Measurements from ENCODE around the gene FOXP2. TPM values are rescaled to one million over a fixed set of nuclear protein-coding genes. Genes with fewer than 3 reads are reported as not detected.

The FOXP2 gene
- total and polyA plus RNA-seq, 2 of the 13 experiments (the other 11 are each of a cell fraction or from before 2014, with no cell fraction given): 0.90 TPM; not detected in 1

GRCh38 chr7:114623146-114623545 lies 208.5 kb downstream of the FOXP2 start:
- ChIA-PET POLR2A (no interaction called here), CTCF (ENCODE audit: low intra/inter-chr PET ratio, low total read pairs) (no interaction called here)
- 0% methylated on average over 2 of the region's 2 CpGs for WGBS (ENCODE audit: low lambda C conversion rate)
- H2AFZ ChIP-seq (ENCODE audit: low read length): no peak overlapping the region
- FAIRE-seq: no peak
- intact Hi-C loops (cut with micrococcal nuclease; ENCODE audit: unreplicated experiment): no loop called here
- ATAC-seq: no peak
- in situ Hi-C loops (cut with HindIII; ENCODE audit: extremely low pct_ligation_motif_present, low pct_unique_long_range_greater_than_20kb): no loop called here
- no peaks in the 10 kb centered on the region for H3K36me3 ChIP-seq (replicated peaks in 1 of 2; ENCODE audit: control insufficient read depth in 1 of 2, insufficient read depth in 2 of 2, low read length in 2 of 2)
- H3K4me2 ChIP-seq (ENCODE audit: low read depth, low read length): no peak overlapping the region
- H3K4me3 ChIP-seq (replicated peaks in 1 of 3; ENCODE audit: insufficient read depth in 1 of 3, low read depth in 2 of 3, low read length in 3 of 3): no peak overlapping the region
- no TSS peak for BruUV-seq (replicated peaks)
- no peak for DNase-seq (ENCODE audit: low spot score)
- H3K9me3 ChIP-seq (ENCODE audit: low read length): no peaks in the 10 kb centered on the region
- H3K79me2 ChIP-seq (ENCODE audit: insufficient read depth, low read length): no peaks in the 10 kb centered on the region
- no peaks in the 10 kb centered on the region for H3K27me3 ChIP-seq (ENCODE audit: control insufficient read depth in 1 of 2, insufficient read depth in 2 of 2, low read length in 2 of 2)
- no peaks in the 10 kb centered on the region for H3K4me1 ChIP-seq (ENCODE audit: insufficient read depth, low read length)
- no peaks in the 10 kb centered on the region for H4K20me1 ChIP-seq (ENCODE audit: insufficient read depth, low read length)
- H3K9ac ChIP-seq (ENCODE audit: insufficient read depth, low read depth, low read length): no peak overlapping the region
- TF ChIP-seq ZMAT5 (CRISPR knock-in tag; IDR thresholded peaks at IDR 0.05; ENCODE audit: borderline replicate concordance, low read depth) (no peak), ZFP36 (IDR thresholded peaks at IDR 0.05; ENCODE audit: borderline replicate concordance, low read depth, low read length, partially characterized antibody) (no peak), RNF219 (CRISPR knock-in tag; IDR thresholded peaks at IDR 0.05) (no peak), PBX2 (CRISPR knock-in tag; IDR thresholded peaks at IDR 0.05) (no peak), ZNF17 (CRISPR knock-in tag; IDR thresholded peaks at IDR 0.05) (no peak), HMGXB3 (CRISPR knock-in tag; IDR thresholded peaks at IDR 0.05; ENCODE audit: borderline replicate concordance) (no peak), RXRB (CRISPR knock-in tag; IDR thresholded peaks at IDR 0.05; ENCODE audit: borderline replicate concordance) (no peak), ZNF230 (CRISPR knock-in tag; IDR thresholded peaks at IDR 0.05) (no peak), ZNF780A (CRISPR knock-in tag; IDR thresholded peaks at IDR 0.05) (no peak), GABPB1 (CRISPR knock-in tag; IDR thresholded peaks at IDR 0.05) (no peak)
- TF ChIP-seq, protein P1, sequence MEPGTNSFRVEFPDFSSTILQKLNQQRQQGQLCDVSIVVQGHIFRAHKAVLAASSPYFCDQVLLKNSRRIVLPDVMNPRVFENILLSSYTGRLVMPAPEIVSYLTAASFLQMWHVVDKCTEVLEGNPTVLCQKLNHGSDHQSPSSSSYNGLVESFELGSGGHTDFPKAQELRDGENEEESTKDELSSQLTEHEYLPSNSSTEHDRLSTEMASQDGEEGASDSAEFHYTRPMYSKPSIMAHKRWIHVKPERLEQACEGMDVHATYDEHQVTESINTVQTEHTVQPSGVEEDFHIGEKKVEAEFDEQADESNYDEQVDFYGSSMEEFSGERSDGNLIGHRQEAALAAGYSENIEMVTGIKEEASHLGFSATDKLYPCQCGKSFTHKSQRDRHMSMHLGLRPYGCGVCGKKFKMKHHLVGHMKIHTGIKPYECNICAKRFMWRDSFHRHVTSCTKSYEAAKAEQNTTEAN (CRISPR knock-in tag; conservative IDR thresholded peaks at IDR 0.05): no peak
- no peak overlapping the region for H3K27ac ChIP-seq (ENCODE audit: extremely low read length, insufficient read depth, low read length)
